ENCODE results near the gene TOM1L1.

The TOM1L1 gene

GRCh38 chr17:55002458-55002857 is 101.8 kb downstream of the TOM1L1 start:
- no peak for DNase-seq

GRCh38 chr17:55004484-55004883 is 103.8 kb downstream of the TOM1L1 start:
- DNase-seq: no peak

GRCh38 chr17:55005520-55005919 is 104.9 kb downstream of the TOM1L1 start:
- DNase-seq: no peak

Data from CD4-positive, alpha-beta T cell treated with Interleukin-6 for 4 hours (primary cell).